GM23338 (cell line): ENCODE measurements around the gene SLU7. TPM values are rescaled to one million over a fixed set of nuclear protein-coding genes. Genes with fewer than 3 reads are reported as not detected.

ENCODE experiments used
- ATAC-seq: fragments of 200-7000 bp; cut with Tn5 transposase; 3 replicates; pipeline ENCODE4 v1.9.1; 2020
- DNase-seq: peaks from one replicate; pipeline ENCODE4 v3.0.0-alpha.2; 2015; ENCODE audit warnings: low spot score
- H2AFZ ChIP-seq: fragments of 200-600 bp; sonication (generic); 2 replicates; pipeline ENCODE4 v1.8.0; 2016; ENCODE audit warnings: antibody characterized with exemption, mild to moderate bottlenecking, moderate library complexity
- H3F3A ChIP-seq: fragments of 200-600 bp; sonication (generic); replicated peaks from 2 replicates; pipeline ENCODE4 v1.8.0; 2017; ENCODE audit warnings: antibody characterized with exemption, mixed run types, low read depth
- H3K27ac ChIP-seq: fragments of 200-600 bp; sonication (generic); 2 replicates; pipeline ENCODE4 v1.6.1; 2016; ENCODE audit warnings: low read depth
- H3K27me3 ChIP-seq: fragments of 200-600 bp; sonication (generic); 2 replicates; pipeline ENCODE4 v1.8.0; 2016; ENCODE audit warnings: mild to moderate bottlenecking, mixed run types, moderate library complexity; ENCODE audit not compliant: insufficient read depth
- H3K36me3 ChIP-seq: fragments of 200-600 bp; sonication (generic); 2 replicates; pipeline ENCODE4 v1.8.0; 2016; ENCODE audit warnings: mild to moderate bottlenecking; ENCODE audit not compliant: insufficient read depth
- H3K4me1 ChIP-seq: fragments of 200-600 bp; sonication (generic); 2 replicates; pipeline ENCODE4 v1.8.0; 2016; ENCODE audit warnings: mild to moderate bottlenecking, moderate library complexity; ENCODE audit not compliant: insufficient read depth
- H3K4me2 ChIP-seq: fragments of 200-600 bp; sonication (generic); 2 replicates; pipeline ENCODE4 v1.7.1; 2017; ENCODE audit warnings: mixed run types
- H3K4me3 ChIP-seq: fragments of 200-600 bp; sonication (generic); 2 replicates; pipeline ENCODE4 v1.6.1; 2016; ENCODE audit warnings: mixed run types
- H3K79me2 ChIP-seq: fragments of 200-600 bp; sonication (generic); replicated peaks from 2 replicates; pipeline ENCODE4 v1.8.0; 2017; ENCODE audit warnings: mild to moderate bottlenecking; ENCODE audit not compliant: insufficient read depth
- H3K9me2 ChIP-seq: fragments of 200-600 bp; sonication (generic); 2 replicates; pipeline ENCODE4 v1.8.0; 2017; ENCODE audit not compliant: insufficient read depth
- H4K20me1 ChIP-seq: fragments of 200-600 bp; sonication (generic); replicated peaks from 2 replicates; pipeline ENCODE4 v1.8.0; 2017; ENCODE audit warnings: mild to moderate bottlenecking; ENCODE audit not compliant: insufficient read depth
- H3K27ac Mint-ChIP-seq: 2 replicates; pipeline ENCODE4 v1.8.0; 2020; ENCODE audit warnings: inconsistent platforms, mild to moderate bottlenecking, moderate library complexity, mixed read lengths
- H3K27me3 Mint-ChIP-seq: 3 replicates; pipeline ENCODE4 v1.8.0; 2022; ENCODE audit warnings: low read depth, mild to moderate bottlenecking, moderate library complexity, mixed read lengths, inconsistent platforms; ENCODE audit not compliant: insufficient read depth, poor library complexity
- H3K36me3 Mint-ChIP-seq: 3 replicates; pipeline ENCODE4 v1.8.0; 2021; ENCODE audit warnings: low read depth, mild to moderate bottlenecking, inconsistent platforms, moderate library complexity, mixed read lengths
- H3K4me1 Mint-ChIP-seq: 3 replicates; pipeline ENCODE4 v1.8.0; 2020; ENCODE audit warnings: mild to moderate bottlenecking, inconsistent platforms, mixed read lengths
- H3K4me3 Mint-ChIP-seq: 3 replicates; pipeline ENCODE4 v1.8.0; 2021; ENCODE audit warnings: moderate library complexity, mild to moderate bottlenecking, inconsistent platforms, mixed read lengths
- H3K9me3 Mint-ChIP-seq: 3 replicates; pipeline ENCODE4 v1.8.0; 2020; ENCODE audit warnings: moderate library complexity, mild to moderate bottlenecking, inconsistent platforms, mixed read lengths
- CREB1 ChIP-seq: fragments of 250-450 bp; sonication (Bioruptor Pico); IDR thresholded peaks from 2 replicates; pipeline ENCODE4 v1.5.0; 2020; ENCODE audit warnings: low read depth, mild to moderate bottlenecking, moderate library complexity
- CTCF ChIP-seq, 2 experiments: fragments of 200-600 bp in 1 of 2; sonication (generic) in 1 of 2; conservative IDR thresholded peaks; 2 replicates each; pipeline versions ENCODE4 v1.5.1 to v1.6.1; 2016 to 2017; ENCODE audit warnings: antibody characterized with exemption in 2 of 2, low read depth in 2 of 2, mild to moderate bottlenecking in 2 of 2, moderate library complexity in 1 of 2
- ETS1 ChIP-seq: IDR thresholded peaks from 2 replicates; pipeline ENCODE4 v1.6.1; 2016; ENCODE audit warnings: antibody characterized with exemption
- EZH2 ChIP-seq: fragments of 200-600 bp; sonication (generic); IDR thresholded peaks from one replicate; pipeline ENCODE4 v1.8.0; 2017; ENCODE audit warnings: antibody characterized with exemption, mild to moderate bottlenecking, low read depth; ENCODE audit not compliant: unreplicated experiment
- EZH2phosphoT487 ChIP-seq: fragments of 200-600 bp; sonication (generic); IDR thresholded peaks from one replicate; pipeline ENCODE4 v1.8.1; 2018; ENCODE audit warnings: antibody characterized with exemption; ENCODE audit not compliant: unreplicated experiment
- JUNB ChIP-seq: IDR thresholded peaks from one replicate; pipeline ENCODE4 v1.6.1; 2016; ENCODE audit warnings: antibody characterized with exemption; ENCODE audit not compliant: unreplicated experiment
- NANOG ChIP-seq: IDR thresholded peaks from 2 replicates; pipeline ENCODE4 v1.6.1; 2016; ENCODE audit warnings: antibody characterized with exemption, borderline replicate concordance
- POLR2AphosphoS5 ChIP-seq: IDR thresholded peaks from 2 replicates; pipeline ENCODE4 v1.6.1; 2016; ENCODE audit warnings: antibody characterized with exemption, low read depth
- REST ChIP-seq: IDR thresholded peaks from one replicate; pipeline ENCODE4 v1.6.1; 2018; ENCODE audit warnings: antibody characterized with exemption; ENCODE audit not compliant: unreplicated experiment
- STAT1 ChIP-seq: IDR thresholded peaks from one replicate; pipeline ENCODE4 v1.6.1; 2016; ENCODE audit warnings: antibody characterized with exemption; ENCODE audit not compliant: unreplicated experiment
- ZNF114 ChIP-seq: fragments of 250-450 bp; sonication (Bioruptor Pico); IDR thresholded peaks from 2 replicates; pipeline ENCODE4 v1.5.0; 2020; ENCODE audit warnings: mild to moderate bottlenecking, moderate library complexity
- ZNF331 ChIP-seq: fragments of 250-450 bp; sonication (Bioruptor Pico); IDR thresholded peaks from 2 replicates; pipeline ENCODE4 v1.5.0; 2020; ENCODE audit warnings: low read depth, mild to moderate bottlenecking, moderate library complexity
- ZNF462 ChIP-seq: fragments of 250-450 bp; sonication (Bioruptor Pico); IDR thresholded peaks from 2 replicates; pipeline ENCODE4 v1.5.0; 2020; ENCODE audit warnings: mild to moderate bottlenecking, moderate library complexity
- polyA plus RNA-seq: library from polyadenylated mRNA; unstranded; fragments of >200 nt; fragmentation: Nextera tagmentation; extraction: Ambion mirVana; gene quantifications from 2 replicates; pipeline ENCODE4 v1.2.1, GENCODE V29; 2016
- total RNA-seq: library from RNA; depleted of rRNA; stranded (reverse); fragments of >200 nt; shearing (Covaris generic); gene quantifications from 2 replicates; pipeline ENCODE4 v1.2.3, GENCODE V29; 2014

SLU7 gene
- total and polyA plus RNA-seq, 2 experiments from 2014 or later, result 27.0 to 47.5 TPM

GRCh38 chr5:160441311-160441781 is 22.5 kb upstream of the SLU7 start:
- peaks cover 15% of the 10 kb centered on the region for H3K4me1 Mint-ChIP-seq
- H3K27me3 Mint-ChIP-seq, result peaks cover 2% of the 10 kb centered on the region
- ATAC-seq, result no peak
- H3K27me3 ChIP-seq, result no peaks in the 10 kb centered on the region
- no peaks in the 10 kb centered on the region for H3K9me3 Mint-ChIP-seq
- no peak overlapping the region for H3K4me3 ChIP-seq
- H3K27ac Mint-ChIP-seq, result no peak overlapping the region
- no peaks in the 10 kb centered on the region for H3K36me3 ChIP-seq
- no peaks in the 10 kb centered on the region for H4K20me1 ChIP-seq
- H3K4me3 Mint-ChIP-seq, result no peak overlapping the region
- DNase-seq, result no peak
- H3F3A ChIP-seq, result no peaks in the 10 kb centered on the region
- no peak overlapping the region for H3K27ac ChIP-seq
- H3K9me2 ChIP-seq, result no peaks in the 10 kb centered on the region; the same call in 1 of the 2 replicates
- TF ChIP-seq ZNF462 (CRISPR knock-in tag) (no peak), CREB1 (CRISPR knock-in tag) (no peak), NANOG (no peak), JUNB (no peak), ZNF114 (no peak), ETS1 (no peak), ZNF331 (no peak), EZH2 (no peak), POLR2AphosphoS5 (no peak), REST (no peak), CTCF (conservative IDR thresholded peaks at IDR 0.05; ENCODE audit: low read depth in 2 of 2) (no peak), STAT1 (no peak), EZH2phosphoT487 (no peak)
- H3K36me3 Mint-ChIP-seq, result no peaks in the 10 kb centered on the region
- H3K4me1 ChIP-seq, result peaks cover 4% of the 10 kb centered on the region; the same call in 1 of the 2 replicates
- no peak overlapping the region for H3K4me2 ChIP-seq
- H3K79me2 ChIP-seq, result no peaks in the 10 kb centered on the region
- H2AFZ ChIP-seq, result no peak overlapping the region
